Esophagus muscularis mucosa (tissue), 4 donors: Measurements from ENCODE around the gene AFF3. TPM values are rescaled to one million over a fixed set of nuclear protein-coding genes. Genes with fewer than 3 reads are reported as not detected.

ENCODE experiments used
- DNase-seq: peaks from one replicate; pipeline ENCODE4 v3.0.0-alpha.2; 2017; ENCODE audit errors: extremely low spot score
- H3K27ac ChIP-seq, 4 donors: fragments of 200-600 bp; sonication (generic); replicated peaks in 1 of 4; 1 replicate in 3 of 4; 2 replicates in 1 of 4; pipeline ENCODE4 v1.5.1; 2016 to 2019; ENCODE audit warnings: mild to moderate bottlenecking in 1 of 4
- H3K27me3 ChIP-seq, 4 donors: fragments of 200-600 bp; sonication (generic); one replicate each; pipeline versions ENCODE4 v1.5.1 to v1.6.0; 2016 to 2019
- H3K36me3 ChIP-seq, 4 donors: fragments of 200-600 bp; sonication (generic); one replicate each; pipeline ENCODE4 v1.5.1; 2016 to 2019
- H3K4me1 ChIP-seq, 4 donors: fragments of 200-600 bp; sonication (generic); one replicate each; pipeline ENCODE4 v1.5.1; 2016 to 2019
- H3K4me3 ChIP-seq, 4 donors: fragments of 200-600 bp; sonication (generic); 1 replicate in 2 of 4; 2 replicates in 2 of 4; pipeline ENCODE4 v1.5.1; 2016 to 2019; ENCODE audit warnings: mild to moderate bottlenecking in 4 of 4, moderate library complexity in 1 of 4
- H3K9me3 ChIP-seq, 4 donors: fragments of 200-600 bp; sonication (generic); 1 replicate in 3 of 4; 2 replicates in 1 of 4; pipeline ENCODE4 v1.5.1; 2016 to 2019
- EP300 ChIP-seq: sonication (generic); formaldehyde crosslinking; IDR thresholded peaks from one replicate; pipeline ENCODE4 v1.6.1; 2017; ENCODE audit warnings: antibody characterized with exemption
- POLR2A ChIP-seq: fragments of 450-650 bp; IDR thresholded peaks from one replicate; pipeline ENCODE4 v1.6.1; 2017; ENCODE audit warnings: antibody characterized with exemption, moderate library complexity, mild to moderate bottlenecking, low read depth
- POLR2AphosphoS5 ChIP-seq, 2 donors: sonication (generic); formaldehyde crosslinking; IDR thresholded peaks; one replicate each; pipeline ENCODE4 v1.6.1; 2017; ENCODE audit warnings: antibody characterized with exemption in 2 of 2
- WGBS: methylation state at CpG from one replicate; pipeline ENCODE4 v1.1.5; 2018; 5-methylcytosine and 5-hydroxymethylcytosine counted together
- intact Hi-C: fragments of 100-400 bp; cut with DNase I; formaldehyde crosslinking; loops from one replicate; pipeline ENCODE4 v1.15.1; 2023
- total RNA-seq, 4 donors: library from RNA; depleted of rRNA; stranded (reverse); fragments of >200 nt; gene quantifications; one replicate each; pipeline versions ENCODE4 v1.1.0 to v1.2.1, GENCODE V29; 2016
- TF ChIP-seq, protein P1 (sequence below), 3 experiments: fragments of 200-600 bp in 2 of 3; fragments of 450-650 bp in 1 of 3; sonication (generic) in 2 of 3; IDR thresholded peaks; one replicate each; pipeline ENCODE4 v1.5.1; 2017 to 2019; ENCODE audit warnings: antibody characterized with exemption in 3 of 3, mild to moderate bottlenecking in 2 of 3, moderate library complexity in 1 of 3

Gene AFF3
- total RNA-seq, 4 donors from 2014 or later = 36.4 to 99.5 (median 56.9) TPM

GRCh38 chr2:99961196-99961913 is 181.0 kb downstream of the AFF3 start:
- TF ChIP-seq, protein P1, sequence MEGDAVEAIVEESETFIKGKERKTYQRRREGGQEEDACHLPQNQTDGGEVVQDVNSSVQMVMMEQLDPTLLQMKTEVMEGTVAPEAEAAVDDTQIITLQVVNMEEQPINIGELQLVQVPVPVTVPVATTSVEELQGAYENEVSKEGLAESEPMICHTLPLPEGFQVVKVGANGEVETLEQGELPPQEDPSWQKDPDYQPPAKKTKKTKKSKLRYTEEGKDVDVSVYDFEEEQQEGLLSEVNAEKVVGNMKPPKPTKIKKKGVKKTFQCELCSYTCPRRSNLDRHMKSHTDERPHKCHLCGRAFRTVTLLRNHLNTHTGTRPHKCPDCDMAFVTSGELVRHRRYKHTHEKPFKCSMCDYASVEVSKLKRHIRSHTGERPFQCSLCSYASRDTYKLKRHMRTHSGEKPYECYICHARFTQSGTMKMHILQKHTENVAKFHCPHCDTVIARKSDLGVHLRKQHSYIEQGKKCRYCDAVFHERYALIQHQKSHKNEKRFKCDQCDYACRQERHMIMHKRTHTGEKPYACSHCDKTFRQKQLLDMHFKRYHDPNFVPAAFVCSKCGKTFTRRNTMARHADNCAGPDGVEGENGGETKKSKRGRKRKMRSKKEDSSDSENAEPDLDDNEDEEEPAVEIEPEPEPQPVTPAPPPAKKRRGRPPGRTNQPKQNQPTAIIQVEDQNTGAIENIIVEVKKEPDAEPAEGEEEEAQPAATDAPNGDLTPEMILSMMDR (IDR thresholded peaks at IDR 0.05) = no peak
- no peak for TF ChIP-seq EP300
- TF ChIP-seq POLR2A = no peak
- WGBS = 86% methylated on average over 9 of the region's 9 CpGs
- H3K4me3 ChIP-seq = no peak overlapping the region

DNA sequence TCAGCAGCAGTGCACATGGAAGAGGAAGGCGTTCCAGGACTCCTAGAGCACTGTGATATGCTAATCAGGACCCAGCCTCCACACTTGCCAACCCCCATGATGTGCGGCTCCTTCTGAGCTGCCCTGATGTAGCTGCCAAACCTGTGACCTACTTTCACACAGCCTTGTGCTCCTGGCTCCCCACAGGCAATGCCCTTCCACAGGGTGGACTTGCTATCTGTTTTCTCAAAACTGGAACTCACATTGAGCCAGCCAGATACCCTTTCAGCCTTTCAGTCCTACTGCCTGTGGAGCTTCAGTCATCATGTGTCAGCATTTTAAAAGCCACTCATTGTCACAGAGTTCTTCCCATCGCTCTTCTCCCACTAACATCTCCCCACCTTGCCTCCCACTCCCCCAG is 181.6 kb downstream of the AFF3 start:
- intact Hi-C loops = no loop called here
- Histone ChIP-seq H3K4me1 (peaks cover 0 to 17% (median 14%) of the 10 kb centered on the region in 4 donors), H3K4me3 (no peak overlapping the region), H3K27ac (no peak overlapping the region), H3K27me3 (no peaks in the 10 kb centered on the region), H3K9me3 (no peaks in the 10 kb centered on the region), H3K36me3 (no peaks in the 10 kb centered on the region)
- TF ChIP-seq POLR2A (no peak), EP300 (no peak), POLR2AphosphoS5 (IDR thresholded peaks at IDR 0.05) (no peak)
- TF ChIP-seq, protein P1 (IDR thresholded peaks at IDR 0.05) = no peak
- 100% methylated on average over 2 of the region's 3 CpGs for WGBS
- DNase-seq = peak; percentile 72

More at GRCh38 chr2:99961196-99961913, 181.0 kb downstream of the AFF3 start:
- intact Hi-C loops = no loop called here
- H3K27ac ChIP-seq = no peak overlapping the region
- peaks cover 0 to 17% (median 14%) of the 10 kb centered on the region in 4 donors for H3K4me1 ChIP-seq
- no peaks in the 10 kb centered on the region for H3K27me3 ChIP-seq
- no peaks in the 10 kb centered on the region for H3K9me3 ChIP-seq
- no peaks in the 10 kb centered on the region for H3K36me3 ChIP-seq
- peak; percentile 81 for DNase-seq

DNA sequence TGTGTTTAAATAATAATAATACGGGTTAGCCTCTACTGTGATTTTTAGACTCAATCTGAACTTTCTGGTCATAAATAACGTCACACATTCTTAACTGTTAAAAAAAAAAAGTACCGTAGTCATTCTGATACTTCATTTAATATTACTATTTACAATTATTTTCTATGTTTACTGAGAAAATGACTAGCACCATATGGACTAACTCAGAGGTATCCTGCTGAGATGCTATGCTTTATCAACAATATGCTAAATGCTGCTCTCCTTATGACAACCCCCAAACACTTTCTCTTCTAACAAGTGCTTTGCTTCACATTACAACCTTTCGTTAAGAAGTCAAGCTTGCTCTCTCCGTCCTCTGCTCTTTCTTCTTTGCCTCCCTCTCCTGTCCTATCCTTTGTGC is 182.1 kb downstream of the AFF3 start:
- no peak overlapping the region for H3K27ac ChIP-seq

DNA sequence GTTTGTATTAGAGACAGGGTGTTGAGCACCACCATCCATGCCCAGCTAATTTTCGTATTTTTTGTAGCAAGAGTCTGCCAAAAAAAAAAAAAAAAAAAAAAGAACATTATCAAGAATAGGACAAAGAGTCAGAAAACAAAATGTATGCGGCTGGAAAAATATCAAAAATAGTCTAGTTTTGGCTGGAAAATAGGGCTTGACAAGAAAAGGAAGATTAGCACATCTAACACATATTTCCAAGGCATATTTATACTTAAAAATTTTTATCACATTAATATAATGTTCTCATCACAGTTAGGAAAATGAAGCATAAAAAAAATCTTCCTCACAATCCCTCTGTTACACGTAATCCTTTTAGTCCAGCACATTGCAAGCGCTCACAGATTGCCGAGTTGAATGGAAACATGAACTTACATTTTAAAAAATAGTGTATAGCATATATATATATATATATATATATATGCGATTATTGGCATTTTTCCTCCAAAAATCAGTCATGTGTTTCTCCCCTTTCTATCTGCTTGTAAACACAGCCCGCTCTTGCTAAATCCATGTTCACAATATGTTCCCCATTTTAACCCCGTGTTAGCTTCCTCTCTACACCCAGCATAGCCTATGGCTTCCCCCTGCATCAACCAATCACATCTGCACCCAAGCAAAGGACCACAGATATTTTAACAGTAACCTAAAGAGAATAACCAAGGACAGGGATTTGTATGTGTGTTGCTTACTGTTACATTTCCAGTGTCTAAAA is 183.0 kb downstream of the AFF3 start:
- intact Hi-C loops = no loop called here
- Histone ChIP-seq H3K4me3 (no peak overlapping the region), H3K27ac (no peak overlapping the region), H3K9me3 (no peaks in the 10 kb centered on the region), H3K27me3 (no peaks in the 10 kb centered on the region), H3K36me3 (no peaks in the 10 kb centered on the region), H3K4me1 (peaks cover 0 to 17% (median 14%) of the 10 kb centered on the region in 4 donors)
- TF ChIP-seq, protein P1 (IDR thresholded peaks at IDR 0.05) = no peak
- TF ChIP-seq EP300 (no peak), POLR2AphosphoS5 (IDR thresholded peaks at IDR 0.05) (no peak), POLR2A (no peak)
- WGBS = 81% methylated on average over 8 of the region's 8 CpGs
- peak; percentile 26 for DNase-seq

More for the DNA sequence above, 182.1 kb downstream of the AFF3 start:
- Histone ChIP-seq H3K4me1 (peaks cover 0 to 17% (median 14%) of the 10 kb centered on the region in 4 donors), H3K9me3 (no peaks in the 10 kb centered on the region), H3K27me3 (no peaks in the 10 kb centered on the region), H3K36me3 (no peaks in the 10 kb centered on the region), H3K4me3 (no peak overlapping the region)
- 77% methylated on average over 5 of the region's 5 CpGs for WGBS
- no peak for TF ChIP-seq POLR2AphosphoS5 (IDR thresholded peaks at IDR 0.05)
- no peak for TF ChIP-seq EP300
- TF ChIP-seq, protein P1 (IDR thresholded peaks at IDR 0.05) = no peak
- TF ChIP-seq POLR2A = no peak
- intact Hi-C loops = no loop called here
- DNase-seq = no peak
